IPS-NIHi11 (cell line): ENCODE results near the gene ERAL1.
"Not testable (repeated sequence)": the region's sequence is repeated elsewhere in the genome, so short reads cannot be mapped to it uniquely, and the experiment has no call there.

Experiments used
- DNase-seq: peaks from one replicate; pipeline ENCODE4 v3.0.0; 2012; ENCODE audit warnings: mixed read lengths, low spot score

The ERAL1 gene

GRCh38 chr17:28854457-28855335, at the start of gene ERAL1:
ERAL1 (plus strand) TSS chr17:28855016; CDS start chr17:28855035, 19 bp downstream.
- peak; percentile 94 for DNase-seq

DNA sequence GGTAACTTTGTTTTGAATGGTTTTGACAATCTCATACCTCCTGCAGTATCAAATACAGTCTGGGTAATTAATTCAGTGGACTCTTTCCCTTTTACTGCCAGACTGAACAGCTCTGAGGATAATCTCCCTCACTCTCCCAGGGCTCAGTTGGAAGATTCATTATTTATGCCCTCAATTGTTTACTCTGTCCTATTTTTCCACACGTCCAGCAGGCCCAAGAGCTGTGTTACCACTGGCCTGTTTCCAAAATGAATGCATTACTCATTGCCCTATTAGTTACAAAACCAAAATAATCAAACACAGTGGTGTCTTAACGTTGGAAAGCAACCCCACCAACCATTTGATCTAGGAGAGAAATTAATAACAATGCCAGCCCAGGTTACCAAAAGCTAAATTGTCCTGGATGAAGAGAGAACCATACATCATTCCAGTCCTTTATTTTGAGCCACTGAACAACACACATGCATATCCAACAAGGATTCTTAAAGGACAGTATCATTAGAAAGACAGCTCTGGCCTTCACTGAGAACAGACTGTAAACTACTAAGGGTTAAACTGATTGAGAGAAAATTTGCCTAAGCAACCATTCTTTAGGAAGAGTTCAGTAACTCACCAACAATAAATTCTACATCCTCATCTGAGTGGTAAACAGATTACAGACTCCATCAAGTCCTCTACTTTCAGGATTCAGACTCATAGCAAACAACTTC, 46.7 kb upstream of the ERAL1 start:
- peak; percentile 17 for DNase-seq

DNA sequence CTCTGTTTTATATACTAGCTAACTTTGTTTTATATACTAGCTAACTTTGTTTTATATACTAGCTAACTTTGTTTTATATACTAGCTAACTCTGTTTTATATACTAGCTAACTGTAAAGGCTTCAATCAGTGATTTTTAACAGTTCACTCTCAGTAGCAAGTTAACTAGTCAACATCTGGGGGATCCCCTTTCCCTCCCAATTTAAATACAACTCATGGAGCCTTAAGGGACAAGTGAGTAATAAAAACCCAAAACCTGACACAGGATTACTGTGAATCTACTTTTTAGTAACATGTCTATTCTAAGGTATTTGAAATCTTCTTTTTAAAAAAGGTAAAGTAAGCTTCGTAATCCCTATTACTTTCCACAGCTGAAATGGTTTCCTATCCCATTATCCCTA, 44.4 kb upstream of the ERAL1 start:
- DNase-seq: no peak

DNA sequence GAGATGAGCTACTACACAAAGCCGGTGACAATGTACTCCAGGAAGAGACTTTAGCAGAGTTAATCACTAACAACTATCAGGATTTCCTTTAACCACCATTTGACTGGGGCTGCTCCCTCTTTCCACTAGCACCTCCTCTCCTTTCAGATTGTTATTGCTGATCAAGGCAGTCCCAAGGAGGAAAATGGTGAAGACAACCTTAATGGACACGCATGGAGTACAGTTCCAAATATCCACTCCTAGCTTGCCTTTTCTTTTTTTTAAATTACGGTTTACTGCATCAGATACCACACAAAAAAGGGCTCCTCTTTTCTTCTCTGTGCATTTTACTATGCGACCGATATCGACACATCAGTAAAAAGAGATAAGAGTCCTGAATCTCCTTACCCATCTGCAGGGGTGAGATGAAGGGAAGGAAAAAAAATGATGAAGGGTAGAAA, 43.1 kb upstream of the ERAL1 start:
- DNase-seq: peak; percentile 34

DNA sequence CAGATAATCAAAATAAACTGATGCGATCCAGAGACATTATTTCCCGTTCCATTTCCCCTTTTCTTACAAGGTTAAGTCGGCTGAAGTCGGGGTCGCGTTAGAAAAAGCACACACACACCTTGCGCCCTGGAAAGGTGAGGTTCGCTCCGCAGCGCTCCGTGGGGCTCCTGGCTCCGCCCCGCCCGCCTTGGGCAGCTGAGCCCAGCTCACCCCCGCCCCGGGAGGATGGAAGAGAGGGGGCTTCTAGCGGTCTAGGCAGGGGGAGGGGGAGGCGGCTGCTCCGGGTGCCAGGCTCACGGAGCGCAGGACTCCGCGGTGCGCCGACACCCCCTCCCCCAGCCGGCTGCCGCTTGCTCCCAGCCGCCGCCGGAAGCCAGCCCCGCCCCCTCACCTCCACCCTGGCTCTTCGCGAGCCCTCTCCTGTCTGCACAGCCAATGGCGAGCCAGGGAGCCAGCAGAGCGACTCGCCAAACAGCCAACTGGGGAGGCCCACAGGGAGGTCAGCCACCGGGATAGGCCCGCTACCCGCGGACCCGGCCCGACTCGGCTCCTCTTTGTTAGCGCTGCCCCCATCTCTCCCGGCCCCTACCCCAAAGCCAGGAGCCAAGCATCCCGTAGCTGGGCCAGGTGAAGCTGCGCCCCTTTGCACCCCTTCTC, 42.6 kb upstream of the ERAL1 start:
- DNase-seq: peak; percentile 100

DNA sequence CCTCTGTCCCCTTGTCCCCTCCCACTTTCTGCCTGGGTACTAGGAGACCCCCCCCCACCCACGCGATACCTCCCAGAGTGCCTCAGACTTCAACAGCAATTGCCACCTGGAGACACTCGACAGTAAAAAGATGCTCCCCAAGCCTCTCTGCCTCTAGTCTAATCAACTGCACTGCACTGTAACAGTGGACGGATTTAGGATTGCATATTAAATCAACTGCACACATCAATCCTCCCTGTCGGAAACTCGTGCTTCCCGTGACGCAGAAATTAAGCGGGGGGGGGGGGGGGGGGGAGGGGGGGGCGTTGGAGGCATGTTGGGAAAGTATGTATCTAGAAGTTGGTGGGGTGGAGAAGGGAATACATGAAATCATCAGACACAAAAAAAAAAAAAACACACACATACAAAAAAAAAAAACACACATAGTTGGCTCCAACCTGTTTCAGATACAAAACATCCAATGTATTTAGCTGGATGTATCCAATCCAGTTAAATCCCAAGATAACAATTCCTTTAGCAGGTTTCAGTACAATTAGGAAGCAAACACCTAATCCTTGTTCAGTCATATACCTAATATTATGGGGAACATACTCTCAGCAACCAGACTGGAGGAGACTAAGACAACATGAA, 42.0 kb upstream of the ERAL1 start:
- DNase-seq: no peak

GRCh38 chr17:28816540-28816939, 38.3 kb upstream of the ERAL1 start:
- no peak for DNase-seq

DNA sequence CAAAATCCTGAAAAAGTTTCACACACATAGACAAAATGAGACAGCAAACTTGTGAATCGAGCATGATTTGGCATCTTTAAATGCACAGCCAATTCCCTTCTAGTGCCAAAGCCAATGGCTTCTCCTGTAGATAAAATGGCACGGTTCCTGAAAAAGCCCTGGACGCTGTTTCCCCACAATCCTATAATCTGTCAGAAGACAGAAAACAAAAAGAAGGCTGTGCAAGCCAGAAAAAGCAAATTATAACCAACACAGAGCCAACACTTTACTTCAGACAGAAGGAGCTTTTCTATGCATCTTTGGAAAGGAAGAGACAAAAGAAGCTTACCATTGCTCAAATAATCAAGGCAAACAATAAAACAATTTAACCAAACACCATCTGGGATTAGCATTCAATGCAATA, 36.0 kb upstream of the ERAL1 start:
- no peak for DNase-seq

DNA sequence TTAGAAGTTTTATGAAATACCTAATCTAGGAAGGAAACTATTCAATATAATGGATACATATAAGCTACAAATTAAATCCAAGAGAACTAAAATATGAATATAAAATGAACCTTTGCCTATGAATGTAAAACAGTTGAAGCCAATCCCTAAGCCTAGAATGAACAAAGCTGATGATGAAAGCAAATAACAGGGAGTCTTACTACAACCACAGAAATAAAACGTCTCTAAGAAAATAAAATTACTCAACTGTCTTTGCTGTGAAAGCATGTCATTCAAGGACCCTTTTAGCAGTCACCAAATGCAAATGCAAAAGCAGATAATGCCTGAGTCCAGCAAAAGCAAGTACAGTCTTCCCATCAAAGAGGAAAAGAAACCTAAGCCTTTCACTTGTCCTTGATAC, 35.2 kb upstream of the ERAL1 start:
- DNase-seq: no peak

GRCh38 chr17:28827672-28828071, 27.1 kb upstream of the ERAL1 start:
- no peak for DNase-seq

- DNase-seq: no peak
These were observed 26.3 kb upstream of the ERAL1 start for GRCh38 chr17:28828294-28829040.

- no peak for DNase-seq
These were observed 20.4 kb upstream of the ERAL1 start for GRCh38 chr17:28834420-28834819.

DNA sequence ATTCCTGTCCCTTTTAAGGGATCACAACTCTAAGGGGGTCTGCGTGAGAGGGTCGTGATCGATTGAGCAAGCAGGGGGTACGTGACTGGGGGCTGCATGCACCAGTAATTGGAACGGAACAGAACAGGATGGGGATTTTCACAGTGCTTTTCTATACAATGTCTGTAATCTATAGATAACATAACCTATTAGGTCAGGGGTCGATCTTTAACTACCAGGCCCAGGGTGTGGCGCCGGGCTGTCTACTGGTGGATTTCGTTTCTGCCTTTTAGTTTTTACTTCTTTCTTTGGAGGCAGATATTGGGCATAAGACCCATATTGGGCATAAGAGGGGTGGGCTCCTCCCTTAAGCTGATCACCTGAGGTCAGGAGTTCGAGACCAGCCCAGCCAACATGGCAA, 18.3 kb upstream of the ERAL1 start:
- not testable (repeated sequence) for DNase-seq

DNA sequence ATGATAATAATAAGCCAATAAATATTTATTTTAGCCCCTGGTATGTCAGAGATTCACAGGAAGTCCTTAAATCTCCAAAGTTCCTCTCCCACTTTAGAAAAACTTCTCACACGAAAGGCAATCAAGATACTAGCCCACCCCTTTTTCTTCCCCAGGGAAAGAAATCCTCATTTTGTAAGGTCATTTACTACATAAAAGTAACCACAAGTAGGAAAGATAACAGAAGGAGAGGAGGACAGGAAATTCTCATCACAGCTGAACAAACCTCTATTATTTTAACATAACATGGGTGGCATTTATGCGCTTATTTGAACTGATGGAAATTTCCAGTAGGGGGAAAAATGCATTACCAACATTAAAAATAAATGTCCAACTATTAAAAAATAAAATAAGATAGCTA, 15.6 kb upstream of the ERAL1 start:
- no peak for DNase-seq

DNA sequence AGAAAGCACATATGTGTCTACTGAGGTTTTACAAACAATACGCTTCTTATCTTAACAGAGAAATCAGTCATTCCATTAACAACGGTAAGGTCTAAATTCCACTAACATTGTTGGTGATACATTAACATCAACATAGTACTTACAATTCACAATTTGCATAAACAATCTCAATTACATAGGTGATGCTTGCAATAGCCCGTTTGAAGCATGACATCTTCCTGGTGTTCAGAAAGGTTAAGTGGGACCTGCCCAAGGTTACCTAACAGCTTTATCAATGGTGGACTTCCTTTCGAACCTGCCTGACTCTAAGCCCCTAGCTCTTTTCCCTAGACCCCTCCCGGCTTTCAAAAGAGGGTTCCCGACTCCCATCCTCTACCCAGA, 12.9 kb upstream of the ERAL1 start:
- no peak for DNase-seq

DNA sequence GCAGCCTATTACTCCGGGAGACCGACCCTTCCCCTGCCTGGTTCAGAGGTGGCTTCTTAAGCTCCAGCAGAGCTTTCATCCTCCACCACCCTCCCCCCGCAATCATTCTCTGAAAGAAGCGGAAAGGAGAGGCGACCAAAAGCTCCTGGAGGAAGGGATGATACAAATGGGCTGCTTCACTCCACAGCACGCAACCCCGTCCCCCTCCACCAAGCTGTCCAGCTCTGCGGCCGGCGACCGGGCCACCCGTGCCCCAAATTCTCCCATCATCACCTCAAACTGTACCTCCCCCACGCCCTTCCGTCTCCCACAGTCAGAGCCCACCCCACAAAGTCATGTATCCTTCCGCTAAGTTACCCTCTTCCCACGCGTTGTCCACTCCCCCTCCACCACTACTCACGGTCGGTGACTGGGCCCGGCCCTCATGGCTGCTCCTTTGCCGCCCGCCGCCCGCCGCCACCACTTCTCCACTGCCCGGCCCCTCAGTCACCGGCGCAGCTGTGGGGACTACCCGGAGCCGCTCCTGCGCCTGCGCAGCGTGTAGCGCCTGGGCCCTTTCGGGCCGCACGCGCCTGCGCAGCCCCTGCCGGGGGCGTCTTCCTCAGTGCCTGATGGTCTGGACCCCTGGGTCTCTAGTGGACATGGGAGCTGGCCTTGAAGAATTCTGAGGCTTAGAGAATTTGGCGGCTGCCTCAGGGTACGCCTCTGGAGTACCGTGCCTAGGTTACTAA, 12.4 kb upstream of the ERAL1 start, which contains the start of gene FAM222B:
Gene FAM222B (minus strand): TSS at position 509 of the 731 bp plus-strand sequence. CDS start 76,123 bp downstream, outside the sequence.
- peak; percentile 99 for DNase-seq

- DNase-seq: no peak
These were observed 11.0 kb upstream of the ERAL1 start for GRCh38 chr17:28843816-28844148.

DNA sequence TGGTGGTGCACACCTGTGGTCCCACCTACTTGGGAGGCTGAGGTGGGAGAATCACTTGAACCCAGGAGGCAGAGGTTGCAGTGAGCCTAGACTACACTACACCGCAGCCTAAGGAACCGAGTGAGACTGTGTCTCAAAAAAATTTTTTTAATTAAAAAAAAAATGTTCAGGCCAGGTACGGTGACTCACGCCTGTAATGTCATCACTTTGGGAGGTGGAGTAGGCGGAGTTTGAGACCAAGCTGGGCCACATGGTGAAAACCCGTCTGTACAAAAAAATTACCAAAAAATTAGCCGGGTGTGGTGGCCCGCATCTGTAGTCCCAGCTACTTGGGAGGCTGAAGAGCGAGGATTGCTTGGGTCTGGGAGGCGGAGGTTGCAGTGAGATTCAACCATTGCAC, 8.6 kb upstream of the ERAL1 start:
- DNase-seq: no peak

DNA sequence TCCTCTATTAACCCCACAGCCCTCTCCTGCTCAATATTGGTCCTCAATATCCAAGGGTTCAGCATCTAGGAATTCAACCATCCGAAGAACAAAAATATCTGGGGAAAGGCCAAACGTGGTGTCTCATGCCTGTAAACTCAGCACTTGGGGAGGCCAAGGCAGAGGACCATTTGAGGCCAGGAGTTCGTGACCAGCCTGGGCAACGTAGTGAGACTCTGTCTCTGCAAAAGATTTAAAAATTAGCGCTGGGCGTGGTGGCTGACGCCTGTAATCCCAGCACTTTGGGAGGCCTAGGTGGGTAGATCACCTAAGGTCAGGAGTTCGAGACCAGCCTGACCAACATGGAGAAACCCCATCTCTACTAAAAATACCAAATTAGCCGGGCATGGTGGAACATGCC, 8.1 kb upstream of the ERAL1 start:
- not testable (repeated sequence) for DNase-seq

DNA sequence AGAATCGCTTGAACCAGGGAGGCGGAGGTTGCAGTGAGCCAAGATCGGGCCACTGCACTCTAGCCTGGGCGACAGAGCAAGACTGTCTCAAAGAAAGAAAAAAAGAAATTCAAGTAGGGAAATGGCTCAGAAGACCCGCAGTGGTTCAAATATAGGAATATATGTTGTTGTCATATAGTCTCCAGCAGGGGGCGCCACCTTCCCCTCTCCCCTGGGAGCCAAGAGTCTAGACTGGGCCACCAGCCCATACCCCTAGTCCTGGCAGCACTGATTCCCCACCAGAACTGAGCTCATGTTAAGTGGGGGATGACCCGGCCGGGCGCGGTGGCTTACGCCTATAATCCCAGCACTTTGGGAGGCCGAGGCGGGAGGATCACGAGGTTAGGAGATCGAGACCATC, 6.1 kb upstream of the ERAL1 start:
- DNase-seq: peak; percentile 76

GRCh38 chr17:28849281-28849680, 5.5 kb upstream of the ERAL1 start:
- no peak for DNase-seq
